ENCODE data around the gene TOP1. TPM values are rescaled to one million over a fixed set of nuclear protein-coding genes. Genes with fewer than 3 reads are reported as not detected.

TOP1 gene
- total RNA-seq, 2 donors from 2014 or later = 80.6 to 85.5 TPM

GRCh38 chr20:41045671-41046070 lies 17.0 kb downstream of the TOP1 start:
- TF ChIP-seq CTCF (IDR thresholded peaks at IDR 0.05) = no peak
- Histone ChIP-seq H3K36me3 (no peaks in the 10 kb centered on the region), H3K9me3 (no peaks in the 10 kb centered on the region), H3K27me3 (no peaks in the 10 kb centered on the region), H3K9ac (ENCODE audit: low read depth in 2 of 2, low read length in 2 of 2) (no peak overlapping the region), H3K4me1 (peaks cover 30% of the 10 kb centered on the region), H3K4me3 (no peak overlapping the region), H3K27ac (no peak overlapping the region)
- DNase-seq = no peak
- intact Hi-C loops (cut with DNase I) = no loop called here

GRCh38 chr20:41046716-41047115 lies 18.1 kb downstream of the TOP1 start:
- H3K4me1 ChIP-seq = peaks cover 38% of the 10 kb centered on the region
- no peak for TF ChIP-seq CTCF (IDR thresholded peaks at IDR 0.05)
- no peaks in the 10 kb centered on the region for H3K9me3 ChIP-seq
- H3K4me3 ChIP-seq = no peak overlapping the region
- H3K27me3 ChIP-seq = no peaks in the 10 kb centered on the region
- intact Hi-C loops (cut with DNase I) = no loop called here
- no peak overlapping the region for H3K27ac ChIP-seq
- no peak for DNase-seq
- no peaks in the 10 kb centered on the region for H3K36me3 ChIP-seq
- H3K9ac ChIP-seq (ENCODE audit: low read depth in 2 of 2, low read length in 2 of 2) = no peak overlapping the region

GRCh38 chr20:41047279-41047974 lies 18.8 kb downstream of the TOP1 start:
- Histone ChIP-seq H3K36me3 (no peaks in the 10 kb centered on the region), H3K9me3 (no peaks in the 10 kb centered on the region), H3K4me1 (peaks cover 38% of the 10 kb centered on the region), H3K27me3 (no peaks in the 10 kb centered on the region), H3K27ac (peak overlapping the region; percentile 67), H3K9ac (ENCODE audit: low read depth in 2 of 2, low read length in 2 of 2) (no peak overlapping the region), H3K4me3 (no peak overlapping the region)
- intact Hi-C loops (cut with DNase I) = no loop called here
- no peak for DNase-seq
- TF ChIP-seq CTCF (IDR thresholded peaks at IDR 0.05) = no peak

- Histone ChIP-seq H3K9me3 (no peaks in the 10 kb centered on the region), H3K36me3 (no peaks in the 10 kb centered on the region), H3K27ac (peak overlapping the region; percentile 67), H3K27me3 (no peaks in the 10 kb centered on the region), H3K4me3 (no peak overlapping the region), H3K9ac (ENCODE audit: low read depth in 2 of 2, low read length in 2 of 2) (no peak overlapping the region), H3K4me1 (peaks cover 42% of the 10 kb centered on the region)
- intact Hi-C loops (cut with DNase I) = no loop called here
- no peak for DNase-seq
- TF ChIP-seq CTCF (IDR thresholded peaks at IDR 0.05) = no peak
Measured at GRCh38 chr20:41047975-41048305, 19.3 kb downstream of the TOP1 start.

GRCh38 chr20:41048461-41049301 lies 20.1 kb downstream of the TOP1 start:
- no peak overlapping the region for H3K4me3 ChIP-seq
- intact Hi-C loops (cut with DNase I) = no loop called here
- H3K9ac ChIP-seq (ENCODE audit: low read depth in 2 of 2, low read length in 2 of 2) = no peak overlapping the region
- H3K36me3 ChIP-seq = no peaks in the 10 kb centered on the region
- peak overlapping the region; percentile 67 for H3K27ac ChIP-seq
- no peaks in the 10 kb centered on the region for H3K27me3 ChIP-seq
- no peak for DNase-seq
- peaks cover 47% of the 10 kb centered on the region for H3K4me1 ChIP-seq
- no peak for TF ChIP-seq CTCF (IDR thresholded peaks at IDR 0.05)
- H3K9me3 ChIP-seq = no peaks in the 10 kb centered on the region

All from colonic mucosa (tissue), 4 donors.